Measurements from ENCODE around the gene ACSBG1.

The ACSBG1 gene

GRCh38 chr15:78149068-78149804, 85.1 kb downstream of the ACSBG1 start, which contains the start of gene IDH3A:
IDH3A (plus strand) TSS chr15:78149362; CDS start chr15:78149404, 42 bp downstream.
- TF ChIP-seq, protein P1, sequence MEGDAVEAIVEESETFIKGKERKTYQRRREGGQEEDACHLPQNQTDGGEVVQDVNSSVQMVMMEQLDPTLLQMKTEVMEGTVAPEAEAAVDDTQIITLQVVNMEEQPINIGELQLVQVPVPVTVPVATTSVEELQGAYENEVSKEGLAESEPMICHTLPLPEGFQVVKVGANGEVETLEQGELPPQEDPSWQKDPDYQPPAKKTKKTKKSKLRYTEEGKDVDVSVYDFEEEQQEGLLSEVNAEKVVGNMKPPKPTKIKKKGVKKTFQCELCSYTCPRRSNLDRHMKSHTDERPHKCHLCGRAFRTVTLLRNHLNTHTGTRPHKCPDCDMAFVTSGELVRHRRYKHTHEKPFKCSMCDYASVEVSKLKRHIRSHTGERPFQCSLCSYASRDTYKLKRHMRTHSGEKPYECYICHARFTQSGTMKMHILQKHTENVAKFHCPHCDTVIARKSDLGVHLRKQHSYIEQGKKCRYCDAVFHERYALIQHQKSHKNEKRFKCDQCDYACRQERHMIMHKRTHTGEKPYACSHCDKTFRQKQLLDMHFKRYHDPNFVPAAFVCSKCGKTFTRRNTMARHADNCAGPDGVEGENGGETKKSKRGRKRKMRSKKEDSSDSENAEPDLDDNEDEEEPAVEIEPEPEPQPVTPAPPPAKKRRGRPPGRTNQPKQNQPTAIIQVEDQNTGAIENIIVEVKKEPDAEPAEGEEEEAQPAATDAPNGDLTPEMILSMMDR (IDR thresholded peaks at IDR 0.05; ENCODE audit: insufficient read depth, low read length) = no peak
- no peak for TF ChIP-seq SPI1 (IDR thresholded peaks at IDR 0.05; ENCODE audit: borderline replicate concordance, low read depth)
- TF ChIP-seq, protein P2, sequence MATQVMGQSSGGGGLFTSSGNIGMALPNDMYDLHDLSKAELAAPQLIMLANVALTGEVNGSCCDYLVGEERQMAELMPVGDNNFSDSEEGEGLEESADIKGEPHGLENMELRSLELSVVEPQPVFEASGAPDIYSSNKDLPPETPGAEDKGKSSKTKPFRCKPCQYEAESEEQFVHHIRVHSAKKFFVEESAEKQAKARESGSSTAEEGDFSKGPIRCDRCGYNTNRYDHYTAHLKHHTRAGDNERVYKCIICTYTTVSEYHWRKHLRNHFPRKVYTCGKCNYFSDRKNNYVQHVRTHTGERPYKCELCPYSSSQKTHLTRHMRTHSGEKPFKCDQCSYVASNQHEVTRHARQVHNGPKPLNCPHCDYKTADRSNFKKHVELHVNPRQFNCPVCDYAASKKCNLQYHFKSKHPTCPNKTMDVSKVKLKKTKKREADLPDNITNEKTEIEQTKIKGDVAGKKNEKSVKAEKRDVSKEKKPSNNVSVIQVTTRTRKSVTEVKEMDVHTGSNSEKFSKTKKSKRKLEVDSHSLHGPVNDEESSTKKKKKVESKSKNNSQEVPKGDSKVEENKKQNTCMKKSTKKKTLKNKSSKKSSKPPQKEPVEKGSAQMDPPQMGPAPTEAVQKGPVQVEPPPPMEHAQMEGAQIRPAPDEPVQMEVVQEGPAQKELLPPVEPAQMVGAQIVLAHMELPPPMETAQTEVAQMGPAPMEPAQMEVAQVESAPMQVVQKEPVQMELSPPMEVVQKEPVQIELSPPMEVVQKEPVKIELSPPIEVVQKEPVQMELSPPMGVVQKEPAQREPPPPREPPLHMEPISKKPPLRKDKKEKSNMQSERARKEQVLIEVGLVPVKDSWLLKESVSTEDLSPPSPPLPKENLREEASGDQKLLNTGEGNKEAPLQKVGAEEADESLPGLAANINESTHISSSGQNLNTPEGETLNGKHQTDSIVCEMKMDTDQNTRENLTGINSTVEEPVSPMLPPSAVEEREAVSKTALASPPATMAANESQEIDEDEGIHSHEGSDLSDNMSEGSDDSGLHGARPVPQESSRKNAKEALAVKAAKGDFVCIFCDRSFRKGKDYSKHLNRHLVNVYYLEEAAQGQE (IDR thresholded peaks at IDR 0.05; ENCODE audit: insufficient replicate concordance, low read depth) = no peak
- TF ChIP-seq GABPA (IDR thresholded peaks at IDR 0.05; ENCODE audit: low read depth) = peak; percentile 64
- TF ChIP-seq POLR2AphosphoS5 (IDR thresholded peaks at IDR 0.05; ENCODE audit: low read depth) = peak; percentile 68
- peak; percentile 89 to 98 for DNase-seq (ENCODE audit: low read depth in 1 of 2, low spot score in 1 of 2)
- Histone ChIP-seq H3K4me3 (replicated peaks; ENCODE audit: insufficient read depth, low read length) (peak within 1 kb of the TSS; percentile 87), H3K27ac (replicated peaks) (peak within 1 kb of the TSS; percentile 62), H3K27me3 (ENCODE audit: insufficient read depth, poor library complexity, severe bottlenecking) (no peaks in the 10 kb centered on the region)

DNA sequence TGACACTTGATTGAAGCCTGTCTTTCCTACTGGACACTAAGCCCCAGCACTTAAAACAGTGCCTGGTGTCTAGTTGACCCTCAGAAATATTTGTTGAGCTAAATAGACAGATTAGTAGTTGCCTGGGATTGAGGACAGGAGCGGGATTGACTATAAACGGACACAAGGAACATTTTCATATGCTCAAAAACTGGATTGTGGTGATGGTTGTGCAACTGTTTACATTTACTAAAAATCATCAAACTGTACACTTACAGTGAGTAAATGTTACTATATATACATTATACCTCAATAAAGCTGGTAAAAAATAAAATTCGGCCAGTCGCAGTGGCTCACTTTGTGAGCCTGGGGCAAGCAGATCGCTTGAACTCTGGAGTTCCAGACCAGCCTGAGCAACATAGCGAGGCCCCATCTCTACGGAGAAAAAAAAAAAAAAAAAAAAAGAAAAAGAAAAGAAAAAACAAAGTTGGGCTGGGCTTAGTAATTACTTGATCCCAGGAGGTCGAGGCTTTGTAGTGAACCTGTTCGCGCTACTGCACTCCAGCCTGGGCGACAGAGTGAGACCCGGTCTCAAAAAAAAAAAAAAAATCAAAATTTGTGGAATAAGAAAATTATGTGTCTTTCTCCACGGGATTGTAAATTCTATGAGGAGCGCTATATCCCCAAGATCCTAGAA, 85.8 kb downstream of the ACSBG1 start:
- Histone ChIP-seq H3K4me3 (replicated peaks; ENCODE audit: insufficient read depth, low read length) (peak overlapping the region; percentile 49), H3K27ac (replicated peaks) (peak overlapping the region; percentile 62), H3K27me3 (ENCODE audit: insufficient read depth, poor library complexity, severe bottlenecking) (no peaks in the 10 kb centered on the region)
- TF ChIP-seq GABPA (IDR thresholded peaks at IDR 0.05; ENCODE audit: low read depth) (no peak), POLR2AphosphoS5 (IDR thresholded peaks at IDR 0.05; ENCODE audit: low read depth) (no peak), SPI1 (IDR thresholded peaks at IDR 0.05; ENCODE audit: borderline replicate concordance, low read depth) (no peak)
- TF ChIP-seq, protein P1 (IDR thresholded peaks at IDR 0.05; ENCODE audit: insufficient read depth, low read length) = no peak
- TF ChIP-seq, protein P2 (IDR thresholded peaks at IDR 0.05; ENCODE audit: insufficient replicate concordance, low read depth) = no peak
- no peak for DNase-seq (ENCODE audit: low read depth in 1 of 2, low spot score in 1 of 2)

DNA sequence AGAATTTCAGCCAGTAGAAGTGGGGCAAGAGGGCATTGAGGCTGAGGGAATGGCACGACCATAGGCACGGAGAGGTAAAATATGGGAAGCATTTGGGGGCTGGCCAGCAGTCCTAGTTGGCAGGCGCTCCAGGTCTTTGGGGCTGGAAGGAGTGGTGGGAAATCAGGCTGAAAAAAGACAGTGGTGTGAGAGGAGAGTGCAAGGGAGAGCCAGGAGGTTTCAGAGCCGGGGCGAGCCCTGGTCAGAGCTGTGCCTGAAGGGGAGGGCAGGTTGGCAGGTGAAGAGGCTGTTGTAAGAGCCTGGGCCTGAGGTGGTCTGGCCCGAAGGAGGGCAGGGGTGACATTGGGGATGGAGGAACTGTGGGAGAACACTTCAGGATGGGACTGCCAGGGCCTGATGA, 86.8 kb downstream of the ACSBG1 start:
- H3K27ac ChIP-seq (replicated peaks) = no peak overlapping the region
- TF ChIP-seq, protein P2 (IDR thresholded peaks at IDR 0.05; ENCODE audit: insufficient replicate concordance, low read depth) = no peak
- TF ChIP-seq SPI1 (IDR thresholded peaks at IDR 0.05; ENCODE audit: borderline replicate concordance, low read depth) = no peak
- TF ChIP-seq, protein P1 (IDR thresholded peaks at IDR 0.05; ENCODE audit: insufficient read depth, low read length) = no peak
- TF ChIP-seq POLR2AphosphoS5 (IDR thresholded peaks at IDR 0.05; ENCODE audit: low read depth) = no peak
- no peak for TF ChIP-seq GABPA (IDR thresholded peaks at IDR 0.05; ENCODE audit: low read depth)
- no peaks in the 10 kb centered on the region for H3K27me3 ChIP-seq (ENCODE audit: insufficient read depth, poor library complexity, severe bottlenecking)
- DNase-seq (ENCODE audit: low read depth in 1 of 2, low spot score in 1 of 2) = no peak
- no peak overlapping the region for H3K4me3 ChIP-seq (replicated peaks; ENCODE audit: insufficient read depth, low read length)

Measured in HL-60 (cell line).